NCI-H446 treated with DMSO at 0.1 percent for 48 hours (cell line): ENCODE results near the gene CD226.
"Not testable (repeated sequence)": the region's sequence is repeated elsewhere in the genome, so short reads cannot be mapped to it uniquely, and the experiment has no call there.

Source experiments
- DNase-seq: peaks from one replicate; lab custom pipeline; 2025; lab: John Stamatoyannopoulos, UW

CD226 gene

DNA sequence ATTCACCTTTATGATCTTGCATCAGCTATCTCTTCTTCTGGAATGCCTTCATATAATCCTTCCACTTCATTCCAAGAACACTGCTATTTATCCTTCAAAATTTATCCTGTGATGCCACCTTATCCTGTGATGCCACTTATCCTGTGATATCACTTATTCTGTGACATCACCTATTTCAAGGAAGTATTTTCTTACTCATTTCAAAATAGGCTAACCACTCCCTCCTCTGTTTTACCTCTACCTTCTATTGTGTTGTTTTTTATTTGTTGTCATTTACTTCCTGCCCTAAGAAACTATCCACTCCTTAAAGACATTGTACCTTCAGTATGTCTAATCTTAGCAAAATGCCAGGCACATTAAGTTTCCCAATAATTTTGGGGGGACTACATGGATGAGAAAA is 38.8 kb downstream of the CD226 start:
- no peak for DNase-seq

DNA sequence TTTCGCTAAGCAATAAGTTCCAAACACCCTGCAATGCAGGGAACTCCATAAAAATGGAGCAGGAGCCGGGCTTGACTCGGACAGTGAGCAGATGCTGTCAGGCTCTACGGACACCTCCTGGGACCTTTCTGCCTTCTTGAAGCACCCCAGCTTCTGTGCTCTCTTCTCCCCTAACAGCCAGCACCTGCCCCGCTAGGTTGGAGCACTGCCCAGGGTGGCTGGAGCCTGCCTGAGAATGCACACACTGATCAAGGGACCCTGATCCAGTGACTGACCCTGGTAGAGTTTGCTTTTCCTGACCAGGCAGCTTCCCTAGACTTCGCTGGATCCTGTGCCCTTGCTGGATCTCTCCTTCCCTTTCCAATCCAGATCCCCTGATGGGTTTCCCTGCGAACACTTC is 40.9 kb downstream of the CD226 start:
- DNase-seq, result no peak

DNA sequence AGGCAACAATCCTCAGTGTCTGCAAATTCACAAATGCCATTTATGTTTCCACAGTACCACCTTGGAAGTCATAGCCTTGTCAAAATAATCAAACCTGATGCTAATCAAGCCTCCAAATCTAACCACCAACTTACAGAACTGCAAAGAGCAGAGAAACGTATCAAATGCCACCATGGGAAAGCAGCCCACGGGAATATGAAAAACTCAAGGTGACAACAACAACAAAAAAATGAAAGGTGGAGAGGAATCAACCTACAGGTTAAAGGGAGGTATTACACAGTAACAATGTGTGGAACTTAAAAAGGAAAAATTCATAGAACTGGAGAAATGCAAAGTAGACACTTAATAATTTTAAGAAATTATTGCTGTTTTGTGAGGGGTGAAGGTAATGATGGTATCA is 46.7 kb downstream of the CD226 start:
- DNase-seq, result no peak

DNA sequence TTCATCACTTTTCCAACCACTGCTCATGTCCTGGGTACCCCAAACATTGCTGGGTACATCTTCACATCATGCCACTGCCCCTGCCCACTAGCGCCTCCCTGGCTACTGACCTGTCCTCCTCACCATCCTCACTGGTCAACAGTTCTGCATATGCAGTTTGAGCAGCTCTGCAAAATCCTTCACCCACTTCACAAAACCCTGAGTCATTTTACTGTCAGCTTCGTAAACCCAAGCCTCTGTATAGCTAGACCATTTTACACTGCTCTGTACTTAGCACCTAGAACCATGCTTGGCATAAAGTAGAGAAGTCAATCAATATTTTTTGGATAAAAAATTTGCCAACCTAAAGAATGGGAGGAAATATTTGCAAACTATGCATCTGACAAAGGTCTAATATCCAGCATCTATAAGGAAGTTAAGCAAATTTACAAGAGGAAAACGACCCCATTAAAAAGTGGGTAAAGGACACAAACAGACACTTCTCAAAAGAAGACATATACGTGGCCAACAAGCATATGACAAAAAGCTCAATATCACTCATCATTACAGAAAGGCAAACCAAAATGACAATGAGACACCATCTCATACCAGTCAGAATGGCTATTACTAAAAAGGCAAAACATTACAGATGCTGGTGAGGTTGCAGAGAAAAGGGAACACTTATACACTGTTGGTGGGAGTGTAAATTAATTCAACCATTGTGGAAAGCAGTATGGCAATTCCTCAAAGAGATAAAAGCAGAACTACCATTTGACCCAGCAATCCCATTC is 48.3 kb downstream of the CD226 start:
- not testable (repeated sequence) for DNase-seq

DNA sequence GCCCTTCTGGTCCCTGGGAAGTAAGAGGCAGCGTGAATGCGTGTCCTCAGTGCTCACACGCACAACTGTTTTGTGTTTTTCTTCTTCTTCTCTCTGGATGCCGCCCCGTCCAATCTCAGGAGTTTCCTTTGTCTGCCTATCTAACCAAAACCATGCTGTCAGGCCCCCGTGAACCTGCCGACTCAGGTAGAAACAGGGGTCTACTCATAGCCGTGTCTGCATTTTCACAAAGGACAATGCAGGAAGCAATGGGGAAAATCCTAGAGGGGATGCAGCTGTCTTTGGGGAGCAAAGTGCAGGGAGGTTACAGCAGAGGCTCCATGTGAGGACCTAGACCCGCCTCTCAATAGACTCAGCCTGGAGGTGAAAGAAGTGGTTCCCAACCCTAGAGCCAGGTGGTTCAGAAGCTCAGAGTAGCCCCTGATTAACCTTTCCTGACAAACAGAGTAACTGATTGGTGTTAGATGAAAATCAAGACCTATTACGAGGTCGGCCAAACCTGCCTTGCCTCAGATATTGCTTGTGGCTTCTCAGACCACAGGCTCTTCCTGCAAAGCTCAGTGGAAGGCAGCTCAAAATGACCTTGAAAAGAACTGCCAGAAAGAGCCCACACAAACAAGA is 49.3 kb downstream of the CD226 start:
- DNase-seq, result no peak

GRCh38 chr18:69897397-69898108 is 50.1 kb downstream of the CD226 start:
- no peak for DNase-seq

DNA sequence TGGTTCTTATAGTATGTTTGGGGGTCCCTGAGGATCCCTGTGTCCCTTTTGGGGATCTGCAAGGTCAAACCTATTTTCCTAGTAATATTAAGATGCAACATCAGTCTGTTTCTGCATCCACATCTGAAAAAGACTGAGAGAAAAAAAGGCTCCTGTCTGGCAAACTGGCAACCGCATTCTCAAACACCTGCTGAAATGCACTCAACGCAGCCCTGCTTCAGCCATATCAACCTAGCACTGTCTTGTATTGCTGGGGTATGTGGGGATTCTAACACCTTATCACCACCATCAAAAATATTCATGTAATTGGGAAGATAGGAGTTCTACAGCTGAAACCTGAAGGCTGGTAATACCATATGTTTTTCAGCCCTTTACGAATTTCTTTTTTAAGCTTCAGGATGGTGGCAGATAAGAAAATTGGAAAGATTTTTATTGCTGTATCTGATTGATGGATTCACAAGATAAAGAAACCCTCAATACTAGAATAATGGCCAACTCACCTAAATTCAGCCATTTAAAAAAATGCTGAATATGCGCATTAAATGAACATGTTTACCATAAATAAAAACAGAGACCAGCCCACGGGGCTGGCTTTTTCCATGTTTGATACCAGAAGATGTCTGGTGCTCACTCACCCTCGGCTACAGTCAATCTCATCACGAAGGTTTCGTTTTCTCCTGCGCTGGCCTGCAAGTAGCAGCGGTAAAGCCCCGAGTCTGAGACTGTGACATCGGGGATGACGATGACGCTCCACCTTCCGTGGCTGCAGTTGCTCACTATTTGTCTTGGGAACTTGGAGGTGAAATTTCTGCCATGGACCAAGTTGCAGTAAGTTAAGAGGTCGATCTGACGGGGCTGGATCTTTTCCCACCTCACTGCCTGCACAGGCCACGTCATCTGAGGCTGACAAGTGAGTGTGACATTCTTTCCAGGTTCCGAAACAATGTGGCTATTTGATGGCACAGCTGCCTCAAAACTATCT is 52.3 kb downstream of the CD226 start:
- DNase-seq, result no peak

- no peak for DNase-seq
Measured at GRCh38 chr18:69894467-69894866, 53.2 kb downstream of the CD226 start.

DNA sequence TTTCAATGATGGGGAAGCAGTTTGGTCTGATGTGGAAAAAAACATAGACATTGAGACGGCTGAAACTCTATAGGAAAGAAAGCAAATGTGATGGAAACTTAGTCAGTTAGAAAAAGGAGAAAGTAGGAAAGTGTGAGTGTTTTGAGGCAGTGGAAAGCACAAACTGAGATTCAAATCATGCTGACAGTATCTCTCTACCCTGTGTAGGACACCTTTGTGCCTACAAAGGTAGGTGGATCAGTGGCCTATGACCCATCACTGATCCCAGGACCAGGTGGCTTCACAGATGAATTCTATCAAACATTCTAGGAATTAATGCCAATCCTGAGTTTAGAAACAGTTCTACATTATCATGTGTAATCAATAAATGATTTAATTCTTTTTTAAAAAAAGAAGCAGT is 57.1 kb downstream of the CD226 start:
- no peak for DNase-seq

DNA sequence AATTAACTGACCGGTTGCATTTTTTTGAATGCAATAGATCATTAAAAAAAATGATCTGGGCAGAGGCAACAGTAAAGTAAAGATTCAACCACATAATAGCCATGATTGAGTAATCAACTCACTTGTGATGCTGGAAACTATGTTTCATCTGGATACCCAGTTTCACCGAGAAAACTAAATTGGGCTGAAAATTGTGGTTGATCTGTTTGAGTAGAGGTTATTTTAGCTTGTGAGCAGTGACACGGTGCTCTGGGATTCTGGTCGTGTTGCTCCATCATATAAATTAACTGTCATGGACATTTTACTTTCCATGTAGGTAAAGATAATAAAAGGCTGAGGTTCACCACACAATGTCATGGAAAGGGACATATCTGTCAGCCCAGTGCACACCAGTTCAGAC is 58.7 kb downstream of the CD226 start:
- no peak for DNase-seq

GRCh38 chr18:69887256-69887655 is 60.4 kb downstream of the CD226 start:
- no peak for DNase-seq

GRCh38 chr18:69885841-69886531 is 61.7 kb downstream of the CD226 start:
- DNase-seq, result no peak

GRCh38 chr18:69885355-69885754 is 62.3 kb downstream of the CD226 start:
- DNase-seq, result no peak

DNA sequence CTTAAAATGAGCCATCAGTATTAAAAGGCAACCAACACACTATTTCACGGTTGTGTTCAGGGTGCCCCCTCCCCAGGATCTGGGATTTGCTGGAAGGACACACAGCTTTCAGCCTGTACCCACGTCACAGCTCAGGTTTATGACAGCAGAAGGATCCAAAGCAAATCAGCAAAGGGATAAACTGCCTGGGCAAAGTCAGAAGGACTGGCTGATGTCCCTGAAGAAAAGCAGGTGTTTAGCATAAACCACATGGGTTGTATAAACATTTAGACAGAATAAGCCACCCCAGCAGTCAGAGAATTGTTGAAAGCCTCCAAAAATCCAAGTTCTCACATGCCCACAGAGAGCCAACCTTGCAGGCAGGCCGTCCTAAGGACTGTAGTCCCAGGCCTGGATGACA is 63.9 kb downstream of the CD226 start:
- DNase-seq, result no peak

- DNase-seq, result no peak
Measured at GRCh38 chr18:69882965-69883668, 64.6 kb downstream of the CD226 start.

DNA sequence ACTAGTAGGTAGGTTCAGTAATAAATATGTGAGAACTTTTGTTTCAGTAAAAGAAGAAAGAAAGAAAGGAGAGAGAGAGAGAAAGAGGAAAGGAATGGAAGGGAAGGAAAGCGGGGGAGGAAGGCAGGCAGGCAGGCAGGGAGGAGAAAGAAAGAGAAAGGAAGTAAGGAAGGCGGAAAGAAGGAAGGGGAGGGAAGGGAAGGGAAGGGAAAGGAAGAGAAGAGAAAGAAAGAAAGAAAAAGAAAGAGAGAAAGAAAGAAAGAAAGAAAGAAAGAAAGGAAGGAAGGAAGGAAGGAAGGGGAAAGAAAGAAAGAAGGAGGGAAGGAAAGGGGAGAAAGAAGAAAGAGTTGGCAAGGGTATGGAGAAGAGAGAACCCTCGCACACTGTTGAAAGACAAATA is 67.6 kb downstream of the CD226 start:
- DNase-seq, result no peak

DNA sequence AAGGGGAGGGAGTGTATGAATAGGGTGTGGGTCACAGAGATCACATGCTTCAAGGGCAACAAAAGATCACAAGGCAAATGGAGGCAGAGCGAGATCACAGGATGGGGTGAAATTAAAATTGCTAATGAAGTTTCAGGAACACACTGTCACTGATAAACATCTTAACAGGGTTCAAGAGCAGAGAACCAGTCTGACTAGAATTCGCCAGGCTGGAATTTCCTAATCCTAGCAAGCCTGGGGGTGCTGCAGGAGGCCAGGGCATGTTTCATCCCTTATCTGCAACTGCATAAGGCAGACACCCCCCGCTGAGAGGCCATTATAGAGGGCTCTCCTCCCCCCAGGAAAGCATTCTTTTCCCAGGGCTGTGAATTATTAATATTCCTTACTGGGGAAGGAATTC is 68.6 kb downstream of the CD226 start:
- DNase-seq, result not testable (repeated sequence)

DNA sequence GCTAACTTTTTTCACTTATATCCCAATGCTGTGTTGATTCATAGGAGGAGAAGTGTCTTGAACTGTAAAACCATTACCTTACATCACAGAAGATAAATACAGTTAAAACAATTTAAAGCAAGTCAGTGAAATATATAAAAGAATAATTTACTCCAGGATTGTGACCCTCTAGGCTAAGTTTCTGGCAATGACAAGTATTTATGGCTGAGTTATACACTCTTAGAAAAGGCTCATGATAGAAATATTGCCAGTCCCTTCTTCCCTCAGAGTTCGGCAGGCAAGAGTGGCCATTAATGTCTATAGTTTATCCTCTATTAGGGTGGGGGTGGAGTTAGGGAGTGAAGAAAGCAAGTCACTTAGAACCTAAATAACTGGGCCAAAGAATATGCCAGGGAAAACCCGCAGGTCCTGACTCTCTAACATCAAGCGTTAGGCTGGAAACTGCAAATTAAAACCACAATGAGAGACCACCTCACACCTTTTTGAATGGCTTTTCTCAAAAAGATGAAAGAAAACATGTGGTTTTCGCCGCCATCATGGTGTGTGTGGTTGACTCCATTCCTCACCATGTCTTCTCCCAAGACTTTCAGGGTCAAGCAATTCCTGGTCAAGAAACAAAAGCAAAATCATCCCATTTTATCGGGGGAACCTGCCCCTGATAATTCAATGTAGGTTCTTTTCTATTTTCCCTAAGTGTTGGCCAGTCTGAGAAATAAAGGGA is 69.3 kb downstream of the CD226 start:
- DNase-seq, result no peak

GRCh38 chr18:69876490-69876889 is 71.2 kb downstream of the CD226 start:
- DNase-seq, result no peak

GRCh38 chr18:69874058-69874457 is 73.6 kb downstream of the CD226 start:
- DNase-seq, result no peak
